HCT116 (cell line): Measurements from ENCODE around the gene DNAJC1.

ENCODE experiments used
- CTCF ChIP-seq, 3 experiments: fragments of 200-600 bp in 1 of 3; sonication (generic) in 1 of 3; IDR thresholded peaks in 2 of 3; conservative IDR thresholded peaks in 1 of 3; 2 replicates each; pipeline ENCODE4 v1.5.1; 2012 to 2017; ENCODE audit warnings: low read depth in 2 of 3, low read length in 2 of 3, antibody characterized with exemption in 1 of 3, borderline replicate concordance in 1 of 3, control low read depth in 1 of 3, mild to moderate bottlenecking in 1 of 3, mixed read lengths in 1 of 3, mixed run types in 1 of 3, moderate library complexity in 1 of 3; ENCODE audit not compliant: insufficient read depth in 1 of 3
- ELF1 ChIP-seq: IDR thresholded peaks from 2 replicates; pipeline ENCODE4 v1.6.1; 2012; ENCODE audit warnings: low read depth, borderline replicate concordance
- EZH2 ChIP-seq: fragments of 200-600 bp; sonication (generic); IDR thresholded peaks from 2 replicates; pipeline ENCODE4 v1.6.1; 2017; ENCODE audit warnings: antibody characterized with exemption, mixed run types
- EZH2phosphoT487 ChIP-seq: fragments of 200-600 bp; IDR thresholded peaks from 2 replicates; pipeline ENCODE4 v1.6.1; 2018; ENCODE audit warnings: antibody characterized with exemption, borderline replicate concordance
- JUND ChIP-seq: IDR thresholded peaks from 2 replicates; pipeline ENCODE4 v1.6.1; 2012
- MAX ChIP-seq: IDR thresholded peaks from 2 replicates; pipeline ENCODE4 v1.6.1; 2012
- POLR2A ChIP-seq: IDR thresholded peaks from 2 replicates; pipeline ENCODE4 v1.7.0; 2011; ENCODE audit warnings: borderline replicate concordance; ENCODE audit not compliant: insufficient read depth, insufficient read length; ENCODE audit errors: extremely low read depth
- POLR2AphosphoS5 ChIP-seq: IDR thresholded peaks from 2 replicates; pipeline ENCODE4 v1.6.1; 2011; ENCODE audit warnings: mild to moderate bottlenecking, low read depth, low read length, moderate library complexity
- RAD21 ChIP-seq: IDR thresholded peaks from 2 replicates; pipeline ENCODE4 v1.6.1; 2012; ENCODE audit warnings: low read depth, mild to moderate bottlenecking
- REST ChIP-seq: IDR thresholded peaks from 2 replicates; pipeline ENCODE4 v1.6.1; 2012; ENCODE audit warnings: low read depth
- SP1 ChIP-seq: IDR thresholded peaks from 2 replicates; pipeline ENCODE4 v1.6.1; 2012; ENCODE audit warnings: low read depth
- SRF ChIP-seq: IDR thresholded peaks from 2 replicates; pipeline ENCODE4 v1.6.1; 2012; ENCODE audit warnings: low read depth
- ZBTB33 ChIP-seq: IDR thresholded peaks from 2 replicates; pipeline ENCODE4 v1.6.1; 2011; ENCODE audit warnings: mild to moderate bottlenecking, low read length, moderate library complexity; ENCODE audit not compliant: insufficient replicate concordance; ENCODE audit errors: extremely low read depth

GRCh38 chr10:21843645-21844044 lies 159.9 kb downstream of the DNAJC1 start:
- TF ChIP-seq RAD21 (no peak), CTCF (IDR thresholded peaks at IDR 0.05 in 2 of 3, conservative IDR thresholded peaks at IDR 0.05 in 1 of 3; ENCODE audit: borderline replicate concordance in 1 of 3, insufficient read depth in 1 of 3, low read depth in 2 of 3, low read length in 2 of 3) (no peak), EZH2phosphoT487 (no peak), JUND (no peak), ZBTB33 (no peak), MAX (no peak), POLR2A (no peak), POLR2AphosphoS5 (no peak), SRF (no peak), EZH2 (no peak), REST (no peak), ELF1 (no peak), SP1 (no peak)
